ENCODE results near the gene LIN37.
"Not testable (repeated sequence)": the region's sequence is repeated elsewhere in the genome, so short reads cannot be mapped to it uniquely, and the experiment has no call there.

The LIN37 gene

DNA sequence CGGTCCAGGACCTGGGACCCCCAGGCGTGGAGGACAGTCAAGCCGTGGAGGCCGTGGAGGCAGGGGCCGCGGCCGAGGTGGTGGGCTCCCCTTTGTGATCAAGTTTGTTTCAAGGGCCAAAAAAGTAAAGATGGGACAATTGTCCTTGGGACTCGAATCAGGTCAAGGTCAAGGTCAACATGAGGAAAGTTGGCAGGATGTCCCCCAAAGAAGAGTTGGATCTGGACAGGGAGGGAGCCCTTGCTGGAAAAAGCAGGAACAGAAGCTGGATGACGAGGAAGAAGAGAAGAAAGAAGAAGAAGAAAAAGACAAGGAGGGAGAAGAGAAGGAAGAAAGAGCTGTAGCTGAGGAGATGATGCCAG is 28.2 kb upstream of the LIN37 start:
- DNase-seq, result no peak

DNA sequence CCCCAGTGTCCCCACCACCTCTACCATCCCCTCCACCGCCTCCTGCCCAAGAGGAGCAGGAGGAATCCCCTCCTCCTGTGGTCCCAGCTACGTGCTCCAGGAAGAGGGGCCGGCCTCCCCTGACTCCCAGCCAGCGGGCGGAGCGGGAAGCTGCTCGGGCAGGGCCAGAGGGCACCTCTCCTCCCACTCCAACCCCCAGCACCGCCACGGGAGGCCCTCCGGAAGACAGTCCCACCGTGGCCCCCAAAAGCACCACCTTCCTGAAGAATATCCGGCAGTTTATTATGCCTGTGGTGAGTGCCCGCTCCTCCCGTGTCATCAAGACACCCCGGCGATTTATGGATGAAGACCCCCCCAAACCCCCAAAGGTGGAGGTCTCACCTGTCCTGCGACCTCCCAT is 27.7 kb upstream of the LIN37 start:
- no peak for DNase-seq

DNA sequence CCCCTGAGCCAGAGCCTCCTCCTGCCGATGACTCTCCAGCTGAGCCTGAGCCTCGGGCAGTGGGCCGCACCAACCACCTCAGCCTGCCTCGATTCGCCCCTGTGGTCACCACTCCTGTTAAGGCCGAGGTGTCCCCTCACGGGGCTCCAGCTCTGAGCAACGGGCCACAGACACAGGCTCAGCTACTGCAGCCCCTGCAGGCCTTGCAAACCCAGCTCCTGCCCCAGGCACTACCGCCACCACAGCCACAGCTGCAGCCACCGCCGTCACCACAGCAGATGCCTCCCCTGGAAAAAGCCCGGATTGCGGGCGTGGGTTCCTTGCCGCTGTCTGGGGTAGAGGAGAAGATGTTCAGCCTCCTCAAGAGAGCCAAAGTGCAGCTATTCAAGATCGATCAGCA is 27.0 kb upstream of the LIN37 start:
- no peak for DNase-seq

DNA sequence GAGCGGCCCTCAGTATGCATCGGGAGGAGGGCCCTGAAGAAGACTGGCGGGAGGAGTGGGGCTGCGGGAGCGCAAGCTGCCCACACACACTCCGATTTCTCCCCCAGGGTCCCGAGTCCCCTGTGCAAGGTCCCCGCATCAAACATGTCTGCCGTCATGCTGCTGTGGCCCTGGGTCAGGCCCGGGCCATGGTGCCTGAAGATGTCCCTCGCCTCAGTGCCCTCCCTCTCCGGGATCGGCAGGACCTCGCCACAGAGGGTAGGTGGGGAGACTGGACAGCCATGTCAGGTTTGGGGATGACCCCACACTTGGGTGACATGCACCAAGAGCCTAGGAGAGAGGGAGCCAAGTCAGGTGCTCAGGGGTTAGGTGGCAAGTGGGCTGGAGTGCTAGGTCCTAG is 25.9 kb upstream of the LIN37 start:
- DNase-seq, result no peak

DNA sequence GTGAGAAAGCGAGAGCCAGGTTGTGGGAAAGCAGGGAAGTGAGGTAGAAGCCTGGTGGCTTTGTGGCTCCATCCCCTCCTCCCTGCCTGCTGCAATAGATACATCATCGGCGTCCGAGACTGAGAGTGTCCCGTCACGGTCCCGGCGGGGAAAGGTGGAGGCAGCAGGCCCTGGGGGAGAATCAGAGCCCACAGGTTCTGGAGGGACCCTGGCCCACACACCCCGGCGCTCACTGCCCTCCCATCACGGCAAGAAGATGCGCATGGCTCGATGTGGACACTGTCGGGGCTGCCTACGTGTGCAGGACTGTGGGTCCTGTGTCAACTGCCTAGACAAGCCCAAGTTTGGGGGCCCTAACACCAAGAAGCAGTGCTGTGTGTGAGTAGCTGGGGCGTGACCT is 25.5 kb upstream of the LIN37 start:
- no peak for DNase-seq

DNA sequence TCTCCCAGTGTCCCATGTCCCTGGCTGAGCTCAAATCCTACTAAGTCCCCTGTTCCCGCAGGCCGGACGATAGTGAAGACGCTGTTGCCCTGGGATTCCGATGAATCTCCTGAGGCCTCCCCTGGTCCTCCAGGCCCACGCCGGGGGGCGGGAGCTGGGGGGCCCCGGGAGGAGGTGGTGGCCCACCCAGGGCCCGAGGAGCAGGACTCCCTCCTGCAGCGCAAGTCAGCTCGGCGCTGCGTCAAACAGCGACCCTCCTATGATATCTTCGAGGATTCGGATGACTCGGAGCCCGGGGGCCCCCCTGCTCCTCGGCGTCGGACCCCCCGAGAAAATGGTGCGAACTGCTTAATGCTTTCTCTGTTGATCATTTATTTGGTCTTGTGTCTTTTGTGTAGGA is 24.7 kb upstream of the LIN37 start:
- no peak for DNase-seq

DNA sequence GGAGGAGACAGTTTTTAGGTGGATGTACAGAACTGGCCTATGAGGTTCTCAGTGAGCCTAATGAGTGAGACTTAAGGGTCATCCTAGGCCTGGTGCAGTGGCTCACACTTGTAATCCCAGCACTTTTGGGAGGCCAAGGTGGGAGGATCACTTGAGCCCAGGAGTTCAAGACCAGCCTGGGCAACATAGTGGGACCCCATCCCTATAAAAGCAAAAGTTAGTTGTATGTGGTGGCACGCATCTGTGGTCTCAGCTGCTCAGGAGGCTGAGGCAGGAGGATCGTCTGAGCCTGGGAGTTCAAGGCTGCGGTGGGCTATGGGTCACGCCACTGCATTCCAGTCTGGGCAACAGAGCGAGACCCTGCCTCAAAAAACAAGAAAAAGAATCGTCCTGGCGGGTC is 24.2 kb upstream of the LIN37 start:
- DNase-seq, result not testable (repeated sequence)

DNA sequence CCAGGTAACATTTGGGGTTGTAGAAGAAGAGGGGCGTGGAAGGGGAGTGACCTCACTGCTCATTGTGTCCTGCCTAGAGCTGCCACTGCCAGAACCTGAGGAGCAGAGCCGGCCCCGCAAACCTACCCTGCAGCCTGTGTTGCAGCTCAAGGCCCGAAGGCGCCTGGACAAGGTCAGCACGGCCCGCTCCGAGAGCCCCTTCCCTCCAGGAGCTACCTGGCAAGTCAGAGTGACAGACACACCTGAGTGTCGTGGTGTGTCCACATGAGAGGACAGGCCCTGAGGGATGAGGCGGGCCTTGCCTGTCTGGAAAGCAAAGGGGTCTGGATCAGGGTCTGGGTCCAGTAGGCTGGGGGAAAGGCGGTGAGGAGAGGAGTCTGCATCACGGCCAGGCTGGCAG is 23.8 kb upstream of the LIN37 start:
- no peak for DNase-seq

DNA sequence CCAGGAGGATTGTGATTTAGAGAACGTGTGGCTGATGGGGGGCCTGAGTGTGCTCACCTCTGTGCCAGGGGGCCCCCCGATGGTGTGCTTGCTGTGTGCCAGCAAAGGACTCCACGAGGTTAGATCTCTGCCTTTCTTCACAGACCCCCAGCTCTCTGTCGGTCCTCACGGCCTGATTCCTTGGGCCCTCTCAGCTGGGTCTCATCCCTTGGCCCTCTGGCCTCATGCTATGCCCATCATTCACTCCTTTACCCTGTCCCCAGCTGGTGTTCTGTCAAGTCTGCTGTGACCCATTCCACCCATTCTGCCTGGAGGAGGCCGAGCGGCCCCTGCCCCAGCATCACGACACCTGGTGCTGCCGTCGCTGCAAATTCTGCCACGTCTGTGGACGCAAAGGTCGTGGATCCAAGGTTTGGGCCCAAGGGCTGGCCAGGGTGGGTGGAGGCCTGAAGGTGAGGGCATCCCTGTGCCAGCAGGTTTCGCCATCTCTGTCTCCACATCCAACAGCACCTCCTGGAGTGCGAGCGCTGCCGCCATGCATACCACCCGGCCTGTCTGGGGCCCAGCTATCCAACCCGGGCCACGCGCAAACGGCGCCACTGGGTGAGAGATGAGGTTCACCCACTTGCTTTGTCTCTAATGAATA is 23.0 kb upstream of the LIN37 start:
- no peak for DNase-seq

DNA sequence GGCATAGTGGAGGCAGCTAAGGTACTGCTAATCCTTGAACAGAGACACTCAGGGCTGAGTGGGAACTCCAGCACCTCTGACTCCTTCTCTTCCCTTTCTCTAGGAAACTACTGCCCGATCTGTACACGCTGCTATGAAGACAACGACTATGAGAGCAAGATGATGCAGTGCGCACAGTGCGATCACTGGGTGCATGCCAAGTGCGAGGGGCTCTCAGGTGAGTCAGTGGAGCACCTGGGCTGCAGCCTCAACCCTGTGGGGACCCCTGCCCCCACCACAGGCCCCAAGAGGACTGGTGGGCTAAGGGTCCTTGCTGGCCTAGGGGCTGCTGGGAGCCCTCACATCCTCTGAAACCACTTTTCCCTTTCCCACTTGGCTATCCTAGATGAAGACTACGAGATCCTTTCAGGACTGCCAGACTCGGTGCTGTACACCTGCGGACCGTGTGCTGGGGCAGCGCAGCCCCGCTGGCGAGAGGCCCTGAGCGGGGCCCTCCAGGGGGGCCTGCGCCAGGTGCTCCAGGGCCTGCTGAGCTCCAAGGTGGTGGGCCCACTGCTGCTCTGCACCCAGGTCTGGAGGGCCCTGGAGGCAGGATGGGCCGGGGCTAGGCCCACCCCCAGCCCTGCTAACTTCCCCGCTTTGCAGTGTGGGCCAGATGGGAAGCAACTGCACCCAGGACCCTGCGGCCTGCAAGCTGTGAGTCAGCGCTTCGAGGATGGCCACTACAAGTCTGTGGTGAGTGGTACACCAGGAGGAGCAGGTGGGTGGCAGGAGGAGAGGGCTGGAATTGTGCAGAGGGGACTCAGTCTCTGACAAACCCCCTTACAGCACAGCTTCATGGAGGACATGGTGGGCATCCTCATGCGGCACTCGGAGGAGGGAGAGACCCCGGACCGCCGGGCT is 21.1 kb upstream of the LIN37 start:
- no peak for DNase-seq

DNA sequence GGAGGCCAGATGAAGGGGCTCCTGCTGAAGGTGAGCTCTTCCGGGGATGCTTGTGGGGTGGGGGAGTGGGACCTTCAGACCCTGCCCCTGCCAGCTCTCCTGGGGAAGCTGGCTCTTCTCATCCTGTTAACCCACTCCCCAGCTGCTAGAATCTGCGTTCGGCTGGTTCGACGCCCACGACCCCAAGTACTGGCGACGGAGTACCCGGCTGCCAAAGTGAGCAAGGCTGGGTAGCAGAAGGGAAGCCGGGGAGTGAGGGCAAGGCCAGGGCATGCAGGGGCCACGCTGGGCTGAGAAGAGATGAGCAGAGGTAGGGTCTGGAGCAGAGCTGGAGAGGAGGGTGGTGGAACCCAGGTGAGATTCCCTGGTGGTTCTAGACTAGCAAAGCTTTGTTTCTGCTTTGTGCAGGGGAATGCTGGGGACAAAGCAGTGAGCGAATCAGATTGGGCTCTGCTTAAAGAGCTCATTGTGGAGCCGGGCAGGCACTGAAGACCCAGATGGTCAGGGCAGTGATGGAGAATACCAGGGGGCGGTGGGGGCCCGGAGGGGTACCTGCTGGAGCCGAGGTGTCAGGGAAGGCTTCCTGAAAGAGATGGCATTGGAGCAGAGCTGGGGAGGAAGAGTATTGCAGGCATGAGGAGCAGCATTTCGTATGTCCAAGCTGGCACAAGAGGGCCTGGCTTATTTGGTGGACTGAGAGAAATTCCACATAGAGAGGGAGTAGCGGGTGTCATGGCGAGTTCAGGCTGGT is 20.2 kb upstream of the LIN37 start:
- DNase-seq, result no peak

DNA sequence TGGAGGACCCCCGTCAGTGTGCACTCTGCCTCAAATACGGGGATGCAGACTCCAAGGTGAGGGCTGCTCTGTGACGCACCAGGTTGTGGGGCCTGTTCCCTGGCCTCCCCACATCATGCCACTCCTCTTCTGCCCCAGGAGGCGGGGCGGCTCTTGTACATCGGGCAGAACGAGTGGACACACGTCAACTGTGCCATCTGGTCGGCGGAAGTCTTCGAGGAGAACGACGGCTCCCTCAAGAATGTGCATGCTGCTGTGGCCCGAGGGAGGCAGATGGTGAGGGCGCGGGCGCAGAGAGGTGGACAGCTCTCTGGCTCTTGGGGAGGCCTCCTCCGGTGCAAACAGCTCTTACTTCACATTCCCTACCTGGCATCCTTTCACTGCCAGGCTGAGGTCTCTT is 19.4 kb upstream of the LIN37 start:
- DNase-seq, result no peak

DNA sequence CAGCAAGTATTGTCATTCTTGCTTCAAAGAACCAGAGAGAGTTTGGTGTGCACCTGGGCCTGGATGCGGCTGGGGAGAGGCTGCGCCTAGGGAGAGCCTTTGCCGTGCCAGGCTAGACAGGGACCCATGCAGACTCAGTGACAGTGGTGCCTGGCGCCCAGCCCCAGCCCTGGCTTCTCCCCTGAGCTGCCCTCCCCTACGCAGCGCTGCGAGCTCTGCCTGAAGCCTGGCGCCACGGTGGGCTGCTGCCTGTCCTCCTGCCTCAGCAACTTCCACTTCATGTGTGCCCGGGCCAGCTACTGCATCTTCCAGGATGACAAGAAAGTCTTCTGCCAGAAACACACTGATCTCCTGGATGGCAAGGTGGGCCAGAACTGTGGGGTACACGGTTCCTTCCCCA is 18.6 kb upstream of the LIN37 start:
- DNase-seq, result no peak

DNA sequence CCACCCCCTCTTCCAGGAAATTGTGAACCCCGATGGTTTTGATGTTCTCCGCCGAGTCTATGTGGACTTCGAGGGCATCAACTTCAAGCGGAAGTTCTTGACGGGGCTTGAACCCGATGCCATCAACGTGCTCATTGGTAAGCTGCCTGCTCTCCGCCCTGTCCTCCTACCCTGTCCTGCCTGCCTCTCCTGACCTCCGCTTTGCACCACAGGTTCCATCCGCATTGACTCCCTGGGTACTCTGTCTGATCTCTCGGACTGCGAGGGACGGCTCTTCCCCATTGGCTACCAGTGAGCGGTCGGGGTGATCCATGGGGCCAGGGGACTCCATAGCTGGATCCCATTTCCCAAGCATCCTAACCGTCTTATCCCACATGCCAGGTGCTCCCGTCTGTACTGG is 18.1 kb upstream of the LIN37 start:
- no peak for DNase-seq

DNA sequence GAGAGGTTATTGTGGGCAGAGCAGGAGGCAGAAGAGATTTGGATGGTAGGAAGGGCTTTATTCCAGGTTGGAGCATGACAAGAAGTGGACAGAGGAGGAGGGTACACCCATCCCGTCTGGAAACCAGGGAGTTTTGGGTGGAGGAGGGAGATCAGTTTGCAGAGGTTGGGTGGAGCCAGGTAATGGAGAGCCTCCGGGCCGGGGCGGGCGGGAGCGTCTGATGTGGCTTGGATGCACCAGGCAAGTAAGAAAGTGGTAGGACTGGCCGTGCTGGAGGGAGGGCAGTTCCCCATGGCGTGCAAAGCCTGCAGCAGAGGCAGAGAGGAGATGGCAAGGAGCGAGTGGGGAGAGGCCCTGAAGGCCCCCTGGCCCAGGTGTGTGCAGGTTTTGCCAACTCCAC is 17.0 kb upstream of the LIN37 start:
- DNase-seq, result no peak

DNA sequence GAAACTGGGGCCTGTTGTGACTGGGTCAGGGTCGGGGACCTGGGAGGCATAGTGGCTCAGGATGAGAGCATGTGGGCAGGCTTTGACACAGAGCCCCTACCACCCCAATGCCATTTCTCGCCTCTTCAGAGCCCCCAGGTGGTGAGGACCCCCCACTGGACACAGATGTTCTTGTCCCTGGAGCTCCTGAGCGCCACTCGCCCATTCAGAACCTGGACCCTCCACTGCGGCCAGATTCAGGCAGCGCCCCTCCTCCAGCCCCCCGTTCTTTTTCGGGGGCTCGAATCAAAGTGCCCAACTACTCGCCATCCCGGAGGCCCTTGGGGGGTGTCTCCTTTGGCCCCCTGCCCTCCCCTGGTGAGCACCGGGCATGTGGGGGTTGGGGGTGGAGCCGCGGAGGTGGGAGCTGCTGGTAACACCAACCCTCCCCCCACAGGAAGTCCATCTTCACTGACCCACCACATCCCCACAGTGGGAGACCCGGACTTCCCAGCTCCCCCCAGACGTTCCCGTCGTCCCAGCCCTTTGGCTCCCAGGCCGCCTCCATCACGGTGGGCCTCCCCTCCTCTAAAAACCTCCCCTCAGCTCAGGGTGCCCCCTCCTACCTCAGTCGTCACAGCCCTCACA is 16.5 kb upstream of the LIN37 start:
- DNase-seq, result no peak

DNA sequence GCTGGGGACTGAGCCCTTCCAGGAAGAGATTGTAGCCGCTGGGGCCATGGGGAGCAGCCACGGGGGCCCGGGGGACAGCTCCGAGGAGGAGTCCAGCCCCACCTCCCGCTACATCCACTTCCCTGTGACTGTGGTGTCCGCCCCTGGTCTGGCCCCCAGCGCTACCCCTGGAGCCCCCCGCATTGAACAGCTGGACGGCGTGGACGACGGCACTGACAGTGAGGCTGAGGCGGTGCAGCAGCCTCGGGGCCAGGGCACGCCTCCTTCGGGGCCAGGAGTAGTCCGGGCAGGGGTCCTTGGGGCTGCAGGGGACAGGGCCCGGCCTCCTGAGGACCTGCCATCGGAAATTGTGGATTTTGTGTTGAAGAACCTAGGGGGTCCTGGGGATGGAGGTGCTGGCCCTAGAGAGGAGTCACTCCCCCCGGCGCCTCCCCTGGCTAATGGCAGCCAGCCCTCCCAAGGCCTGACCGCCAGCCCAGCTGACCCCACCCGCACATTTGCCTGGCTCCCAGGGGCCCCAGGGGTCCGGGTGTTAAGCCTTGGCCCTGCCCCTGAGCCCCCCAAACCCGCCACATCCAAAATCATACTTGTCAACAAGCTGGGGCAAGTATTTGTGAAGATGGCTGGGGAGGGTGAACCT is 15.7 kb upstream of the LIN37 start:
- DNase-seq, result no peak

DNA sequence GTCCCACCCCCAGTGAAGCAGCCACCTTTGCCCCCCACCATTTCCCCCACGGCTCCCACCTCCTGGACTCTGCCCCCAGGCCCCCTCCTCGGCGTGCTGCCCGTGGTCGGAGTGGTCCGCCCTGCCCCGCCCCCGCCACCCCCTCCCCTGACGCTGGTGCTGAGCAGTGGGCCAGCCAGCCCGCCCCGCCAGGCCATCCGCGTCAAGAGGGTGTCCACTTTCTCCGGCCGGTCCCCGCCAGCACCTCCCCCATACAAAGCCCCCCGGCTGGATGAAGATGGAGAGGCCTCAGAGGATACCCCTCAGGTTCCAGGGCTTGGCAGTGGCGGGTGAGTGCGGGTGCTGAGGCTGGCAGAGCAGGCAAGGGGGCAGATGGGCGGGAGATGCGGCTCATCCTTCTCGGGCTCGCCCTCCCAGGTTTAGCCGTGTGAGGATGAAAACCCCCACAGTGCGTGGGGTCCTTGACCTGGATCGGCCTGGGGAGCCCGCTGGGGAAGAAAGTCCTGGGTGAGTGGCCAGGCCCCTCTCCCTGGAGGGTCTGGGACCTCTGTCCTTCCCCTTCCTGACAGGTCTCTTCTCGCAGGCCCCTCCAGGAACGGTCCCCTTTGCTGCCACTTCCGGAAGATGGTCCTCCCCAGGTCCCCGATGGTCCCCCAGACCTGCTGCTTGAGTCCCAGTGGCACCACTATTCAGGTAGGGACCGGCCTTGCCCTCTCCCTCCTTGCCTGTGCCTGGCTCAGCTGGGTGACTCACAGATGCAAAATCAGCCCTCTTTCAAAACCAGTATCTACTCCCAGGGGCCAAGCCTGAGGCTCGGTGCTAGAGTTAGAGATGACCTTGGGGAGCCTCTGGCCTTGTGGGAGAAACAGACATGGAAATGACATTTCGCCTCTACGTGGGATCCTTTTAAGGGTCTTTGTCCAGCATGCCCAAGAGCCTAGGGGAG is 14.9 kb upstream of the LIN37 start:
- no peak for DNase-seq

DNA sequence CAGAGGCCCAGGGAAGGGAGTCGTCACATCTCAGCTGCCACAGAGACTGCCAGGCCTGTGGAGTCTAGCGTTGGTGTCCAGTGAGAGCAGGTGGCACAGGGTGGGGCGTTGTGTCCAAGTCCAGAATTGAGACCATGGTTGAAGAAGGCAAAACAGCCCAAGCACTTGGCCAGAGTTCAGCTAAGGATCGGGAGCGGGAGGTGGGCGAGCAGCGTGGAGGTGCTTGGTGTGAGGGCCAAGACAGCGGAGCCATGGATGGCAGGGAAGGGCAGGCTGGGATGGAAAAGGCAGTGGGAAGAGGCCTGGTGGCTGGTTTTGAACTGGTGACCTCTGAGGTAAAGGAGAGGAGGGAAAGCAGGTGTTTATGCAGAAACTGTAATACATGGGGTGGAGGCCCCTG is 14.1 kb upstream of the LIN37 start:
- DNase-seq, result no peak

DNA sequence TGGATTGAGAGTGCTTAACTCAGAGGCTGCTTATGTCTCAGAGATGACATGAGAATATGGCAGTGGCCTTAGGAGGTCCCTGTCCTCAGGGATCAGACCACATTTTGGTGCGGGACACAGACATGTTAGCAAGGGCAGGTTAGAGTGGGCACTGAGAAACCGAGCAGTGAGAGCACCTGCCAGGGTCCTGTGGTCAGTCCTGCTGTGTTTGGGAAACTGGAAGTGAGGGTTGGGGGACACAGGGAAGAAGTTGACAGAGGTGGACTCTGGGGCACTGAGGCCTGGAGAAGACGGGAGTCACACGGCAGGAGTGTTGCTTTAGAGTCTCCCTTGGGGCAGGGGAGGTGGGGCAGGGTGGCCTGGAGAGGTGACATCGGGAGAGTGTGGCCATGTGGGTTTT is 13.5 kb upstream of the LIN37 start:
- DNase-seq, result no peak

DNA sequence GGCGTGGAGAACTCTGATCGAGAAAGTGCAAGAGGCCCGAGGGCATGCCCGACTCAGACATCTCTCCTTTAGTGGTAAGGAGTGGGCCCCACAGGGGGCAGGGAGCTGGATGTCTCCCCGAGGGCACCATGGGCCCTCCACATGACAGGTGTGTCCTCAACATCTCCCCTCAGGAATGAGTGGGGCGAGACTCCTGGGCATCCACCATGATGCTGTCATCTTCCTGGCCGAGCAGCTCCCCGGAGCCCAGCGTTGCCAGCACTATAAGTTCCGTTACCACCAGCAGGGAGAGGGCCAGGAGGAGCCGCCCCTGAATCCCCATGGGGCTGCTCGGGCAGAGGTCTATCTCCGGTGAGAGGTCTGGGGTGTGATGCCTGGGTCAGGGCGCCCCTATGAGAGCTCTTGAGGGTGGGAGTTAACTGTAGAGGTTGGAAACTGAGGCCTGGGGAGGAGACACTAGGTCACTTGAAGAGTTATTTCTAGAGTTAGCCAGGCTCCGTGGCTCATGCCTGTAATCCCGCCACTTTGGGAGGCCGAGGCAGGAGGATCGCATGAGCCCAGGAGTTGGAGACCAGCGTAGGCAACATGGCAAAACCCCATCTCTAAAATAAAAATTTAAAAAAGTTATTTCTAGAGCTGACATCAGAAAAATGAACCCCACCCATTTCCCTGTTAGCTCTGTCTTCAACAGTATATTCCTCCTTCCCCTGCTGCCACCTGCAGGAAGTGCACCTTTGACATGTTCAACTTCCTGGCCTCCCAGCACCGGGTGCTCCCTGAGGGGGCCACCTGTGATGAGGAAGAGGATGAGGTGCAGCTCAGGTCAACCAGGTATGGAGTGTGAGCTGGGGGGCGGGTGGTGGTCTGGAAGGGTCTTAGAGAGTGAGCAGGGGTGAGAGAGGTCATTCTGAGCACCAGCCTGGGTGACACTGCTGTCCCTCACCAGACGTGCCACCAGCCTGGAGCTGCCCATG is 11.2 kb upstream of the LIN37 start:
- no peak for DNase-seq
